Choroid plexus epithelial cell (primary cell): ENCODE measurements around the gene BRD4.

ENCODE experiments used
- DNase-seq: peaks from one replicate; pipeline ENCODE4 v3.0.0-alpha.2; 2010; ENCODE audit warnings: low read depth
- H3K4me3 ChIP-seq: 2 replicates; pipeline ENCODE4 v1.5.1; 2011; ENCODE audit warnings: low read depth, mild to moderate bottlenecking, control low read depth, low read length, moderate library complexity
- CTCF ChIP-seq: conservative IDR thresholded peaks from 2 replicates; pipeline ENCODE4 v1.5.1; 2011; ENCODE audit warnings: low read depth, mild to moderate bottlenecking, control low read depth, inconsistent platforms, low read length, moderate library complexity

The BRD4 gene

GRCh38 chr19:15268928-15269253 lies 63.4 kb downstream of the BRD4 start:
- no peak for DNase-seq
- no peak overlapping the region for H3K4me3 ChIP-seq
- no peak for TF ChIP-seq CTCF

- TF ChIP-seq CTCF, result no peak
- DNase-seq, result no peak
- H3K4me3 ChIP-seq, result no peak overlapping the region
Measured at GRCh38 chr19:15268192-15268927, 64.0 kb downstream of the BRD4 start.

- no peak for DNase-seq
- no peak overlapping the region for H3K4me3 ChIP-seq
- TF ChIP-seq CTCF, result no peak
Measured at GRCh38 chr19:15266683-15267082, 65.7 kb downstream of the BRD4 start.

GRCh38 chr19:15265850-15266248 lies 66.5 kb downstream of the BRD4 start:
- no peak overlapping the region for H3K4me3 ChIP-seq
- TF ChIP-seq CTCF, result no peak
- peak; percentile 97 for DNase-seq

GRCh38 chr19:15265214-15265849 lies 67.0 kb downstream of the BRD4 start:
- no peak overlapping the region for H3K4me3 ChIP-seq
- DNase-seq, result no peak
- no peak for TF ChIP-seq CTCF

- H3K4me3 ChIP-seq, result no peak overlapping the region
- DNase-seq, result no peak
- peak; percentile 13 for TF ChIP-seq CTCF
Measured at GRCh38 chr19:15264933-15265206, 67.5 kb downstream of the BRD4 start.
